Right lung (tissue), 5 donors: Measurements from ENCODE around the gene LYSMD3. TPM values are rescaled to one million over a fixed set of nuclear protein-coding genes. Genes with fewer than 3 reads are reported as not detected.

ENCODE experiments used
- DNase-seq, 2 donors: peaks; one replicate each; pipeline ENCODE4 v3.0.0-alpha.2; 2013
- polyA plus RNA-seq, 5 donors: library from polyadenylated mRNA; unstranded; fragments of 120-200 nt; gene quantifications; one replicate each; pipeline versions ENCODE4 v1.2.1 to v1.2.3, GENCODE V29; 2013; ENCODE audit warnings: inconsistent platforms in 1 of 5, low replicate concordance in 1 of 5; ENCODE audit not compliant: insufficient read length in 5 of 5, insufficient read depth in 1 of 5

The LYSMD3 gene
- polyA plus RNA-seq, 5 donors, result 21.2 to 37.3 (median 31.4) TPM

DNA sequence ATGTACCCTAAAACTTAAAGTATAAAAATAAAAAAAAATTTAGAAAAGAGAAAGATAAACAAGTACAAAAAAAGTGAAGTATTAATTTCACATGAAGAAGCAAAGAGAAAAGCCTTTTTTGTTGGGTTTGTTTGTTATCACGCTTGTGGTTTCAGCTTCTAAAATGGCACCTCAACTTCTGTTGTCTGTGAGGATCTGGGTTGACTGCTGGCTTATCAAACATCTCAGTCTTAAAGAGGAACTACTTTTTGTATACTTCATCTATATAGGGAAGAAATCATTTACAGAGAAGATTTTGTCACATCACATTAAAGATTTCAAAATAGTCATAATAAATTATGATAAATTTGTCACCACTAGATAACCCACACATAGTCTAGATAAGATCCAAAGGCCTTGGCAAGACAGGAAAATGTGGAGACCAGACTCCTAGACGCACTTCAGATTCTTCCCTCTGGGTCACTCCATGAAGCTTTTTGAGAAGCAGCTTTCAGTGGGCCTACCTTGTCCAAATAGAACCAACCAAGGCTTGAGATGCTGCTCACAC, 20.4 kb upstream of the LYSMD3 start:
- DNase-seq, result no peak

- no peak for DNase-seq
These were observed 19.8 kb upstream of the LYSMD3 start for GRCh38 chr5:90549223-90549622.

- DNase-seq, result peak; percentile 29 to 31
These were observed 18.7 kb upstream of the LYSMD3 start for GRCh38 chr5:90548069-90548593.

DNA sequence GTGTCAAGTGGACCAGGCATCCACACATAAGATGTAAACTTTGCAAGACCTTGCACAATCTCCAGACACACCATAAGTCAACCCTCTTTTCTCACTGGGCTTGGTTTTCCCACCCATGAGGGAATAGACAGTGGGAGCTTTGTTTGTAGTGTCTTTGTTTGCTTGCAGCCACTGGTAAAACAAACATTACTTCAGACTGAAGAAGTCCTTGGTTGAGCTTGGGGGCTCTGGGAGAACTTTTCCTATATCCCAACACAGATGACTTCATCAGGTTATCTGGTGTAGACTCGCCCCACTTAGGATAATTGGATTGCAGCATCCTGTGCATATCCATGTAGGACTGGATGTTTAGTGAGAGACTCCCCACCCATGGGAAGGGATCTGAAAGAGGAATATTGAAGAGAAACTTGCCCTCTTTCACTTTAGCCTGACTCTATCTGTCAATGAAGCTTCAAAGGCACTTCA, 17.7 kb upstream of the LYSMD3 start:
- DNase-seq, result no peak

DNA sequence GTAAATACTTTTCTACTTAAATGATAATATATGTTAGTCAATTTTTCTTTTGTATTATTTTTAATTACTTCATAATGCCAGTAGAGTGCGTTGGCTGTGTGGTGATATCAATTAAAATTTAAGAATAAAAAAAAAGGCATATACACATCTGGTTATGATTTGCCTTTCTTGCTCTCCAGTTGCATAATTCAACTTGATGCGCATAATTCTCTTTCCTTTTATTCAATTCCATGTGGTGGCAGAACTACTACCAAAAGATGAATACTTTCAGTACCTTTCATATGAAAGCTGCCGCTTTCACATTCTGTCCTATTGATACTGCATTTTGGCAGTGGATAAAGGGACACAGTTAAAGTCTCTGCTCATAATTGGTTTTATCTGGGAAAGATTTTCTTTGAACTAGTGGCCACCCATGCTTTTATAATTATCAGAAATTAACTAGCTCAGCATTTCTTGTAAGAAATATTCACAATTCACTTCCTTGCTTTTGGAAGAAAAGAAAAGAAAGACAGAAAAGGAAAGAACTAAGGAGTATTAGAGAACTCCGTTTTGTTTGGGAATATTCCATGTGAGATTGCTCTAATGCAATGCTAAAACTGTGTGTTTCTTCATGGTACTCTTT, 16.9 kb upstream of the LYSMD3 start:
- no peak for DNase-seq

GRCh38 chr5:90545511-90545910, 16.1 kb upstream of the LYSMD3 start:
- DNase-seq, result no peak

DNA sequence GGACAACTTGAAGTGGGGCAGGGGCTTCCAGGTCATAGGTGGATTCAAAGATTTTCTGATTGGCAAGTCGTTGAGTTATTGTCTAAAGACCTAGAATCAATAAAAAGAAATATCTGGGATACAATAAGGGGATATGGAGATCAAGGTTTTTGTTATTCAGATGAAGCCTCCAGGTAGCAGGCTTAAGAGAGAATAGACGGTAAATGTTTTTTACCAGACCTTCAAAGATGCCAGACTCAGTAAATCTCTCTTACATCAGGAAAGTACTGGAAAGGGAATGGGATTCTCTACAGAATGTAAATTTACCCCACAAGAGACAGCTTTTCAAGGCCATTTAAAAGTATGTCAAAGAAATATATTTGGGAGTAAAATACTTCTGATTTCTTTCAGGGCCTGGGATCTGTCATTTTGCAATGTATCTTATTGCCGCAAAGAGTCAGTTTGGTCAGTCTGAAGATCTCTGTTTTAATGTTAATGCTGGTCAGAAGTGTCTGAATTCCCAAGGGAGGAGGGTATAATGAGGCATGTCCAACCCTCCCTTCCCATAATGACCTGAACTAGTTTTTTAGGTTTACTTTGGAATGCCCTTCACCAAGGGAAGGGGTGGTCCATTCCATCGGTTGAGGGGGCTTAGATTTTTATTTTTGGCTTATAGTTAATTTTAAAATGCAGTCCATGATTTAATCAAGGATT, 13.6 kb upstream of the LYSMD3 start:
- no peak for DNase-seq

- DNase-seq, result no peak
These were observed 5.5 kb upstream of the LYSMD3 start for GRCh38 chr5:90534922-90535321.

- DNase-seq, result no peak
These were observed 4.4 kb upstream of the LYSMD3 start for GRCh38 chr5:90533794-90534193.

- DNase-seq, result no peak
These were observed 1.5 kb upstream of the LYSMD3 start for GRCh38 chr5:90530736-90531487.

- DNase-seq, result no peak
These were observed 724 bp upstream of the LYSMD3 start for GRCh38 chr5:90529939-90530677.

- no peak for DNase-seq
These were observed 687 bp downstream of the LYSMD3 start for GRCh38 chr5:90528601-90529193.

GRCh38 chr5:90519081-90519480, 10.3 kb downstream of the LYSMD3 start:
- DNase-seq, result no peak

- DNase-seq, result no peak
These were observed 10.7 kb downstream of the LYSMD3 start for GRCh38 chr5:90518661-90519060.

GRCh38 chr5:90514520-90514919, 14.9 kb downstream of the LYSMD3 start:
- no peak for DNase-seq

GRCh38 chr5:90510438-90510837, 18.9 kb downstream of the LYSMD3 start:
- DNase-seq, result no peak

GRCh38 chr5:90506221-90506620, 23.2 kb downstream of the LYSMD3 start:
- DNase-seq, result no peak

DNA sequence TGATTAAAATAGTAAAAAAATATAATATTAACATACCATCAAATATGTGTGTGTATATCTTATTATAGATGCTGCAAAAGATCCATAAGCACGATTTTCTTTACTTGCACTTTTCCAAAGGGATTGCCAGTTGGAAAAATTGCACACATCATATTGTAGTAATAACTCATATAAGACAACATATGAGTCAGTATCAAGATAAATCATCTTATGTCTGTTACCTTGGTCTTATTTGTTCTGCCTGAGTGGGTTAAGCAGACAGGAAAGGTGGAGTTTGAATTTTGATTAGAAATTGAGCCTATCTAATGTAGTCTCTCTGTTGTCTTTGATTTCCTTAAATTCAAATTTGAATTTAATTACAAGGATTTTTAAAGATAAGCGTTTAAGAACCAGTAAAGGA, 24.6 kb downstream of the LYSMD3 start:
- no peak for DNase-seq

- no peak for DNase-seq
These were observed 25.8 kb downstream of the LYSMD3 start for GRCh38 chr5:90503596-90503995.

- no peak for DNase-seq
These were observed 34.2 kb downstream of the LYSMD3 start for GRCh38 chr5:90495146-90495545.

DNA sequence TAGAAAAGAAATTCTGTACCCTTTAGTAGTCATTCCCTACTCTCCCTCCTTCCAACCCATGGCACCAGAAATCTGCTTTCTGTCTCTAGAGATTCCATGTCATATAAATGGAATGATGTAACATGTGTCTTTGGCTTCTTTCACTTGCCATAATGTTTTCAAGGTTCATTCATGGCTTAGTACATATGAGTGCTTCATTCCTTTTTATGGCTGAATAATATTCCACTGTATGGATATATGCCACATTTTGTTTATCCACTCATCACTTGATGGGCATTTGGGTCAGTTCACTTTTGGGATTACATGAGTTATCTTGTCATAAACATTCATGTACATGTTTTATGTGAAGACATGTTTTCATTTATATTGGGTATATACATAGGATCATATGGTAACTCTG, 35.3 kb downstream of the LYSMD3 start:
- no peak for DNase-seq
